ENCODE data around the gene TBXAS1. TPM values are rescaled to one million over a fixed set of nuclear protein-coding genes. Genes with fewer than 3 reads are reported as not detected.

TBXAS1 gene
- total and polyA plus RNA-seq, 2 donors from 2014 or later = 14.2 to 33.6 TPM

GRCh38 chr7:139813689-139814088, 15.4 kb upstream of the TBXAS1 start:
- DNase-seq (no peak), FAIRE-seq (no peak)
- Histone ChIP-seq H3K27me3 (ENCODE audit: control insufficient read depth, insufficient read depth, low read length) (no peaks in the 10 kb centered on the region), H3K27ac (ENCODE audit: low read depth in 2 of 2, low read length in 2 of 2) (no peak overlapping the region), H3K9ac (ENCODE audit: low read length in 3 of 3) (no peak overlapping the region), H3K9me3 (ENCODE audit: control insufficient read depth in 2 of 3, insufficient read depth in 1 of 3, low read length in 3 of 3) (no peaks in the 10 kb centered on the region), H3K4me3 (ENCODE audit: low read length in 3 of 3) (no peak overlapping the region), H3K36me3 (ENCODE audit: control insufficient read depth in 2 of 3, insufficient read depth in 3 of 3, low read length in 3 of 3) (no peaks in the 10 kb centered on the region), H3K4me1 (ENCODE audit: control insufficient read depth in 2 of 3, insufficient read depth in 2 of 3, low read depth in 1 of 3, low read length in 3 of 3) (no peaks in the 10 kb centered on the region)
- intact Hi-C loops (cut with DNase I) = no loop called here
- TF ChIP-seq, protein P1, sequence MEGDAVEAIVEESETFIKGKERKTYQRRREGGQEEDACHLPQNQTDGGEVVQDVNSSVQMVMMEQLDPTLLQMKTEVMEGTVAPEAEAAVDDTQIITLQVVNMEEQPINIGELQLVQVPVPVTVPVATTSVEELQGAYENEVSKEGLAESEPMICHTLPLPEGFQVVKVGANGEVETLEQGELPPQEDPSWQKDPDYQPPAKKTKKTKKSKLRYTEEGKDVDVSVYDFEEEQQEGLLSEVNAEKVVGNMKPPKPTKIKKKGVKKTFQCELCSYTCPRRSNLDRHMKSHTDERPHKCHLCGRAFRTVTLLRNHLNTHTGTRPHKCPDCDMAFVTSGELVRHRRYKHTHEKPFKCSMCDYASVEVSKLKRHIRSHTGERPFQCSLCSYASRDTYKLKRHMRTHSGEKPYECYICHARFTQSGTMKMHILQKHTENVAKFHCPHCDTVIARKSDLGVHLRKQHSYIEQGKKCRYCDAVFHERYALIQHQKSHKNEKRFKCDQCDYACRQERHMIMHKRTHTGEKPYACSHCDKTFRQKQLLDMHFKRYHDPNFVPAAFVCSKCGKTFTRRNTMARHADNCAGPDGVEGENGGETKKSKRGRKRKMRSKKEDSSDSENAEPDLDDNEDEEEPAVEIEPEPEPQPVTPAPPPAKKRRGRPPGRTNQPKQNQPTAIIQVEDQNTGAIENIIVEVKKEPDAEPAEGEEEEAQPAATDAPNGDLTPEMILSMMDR (IDR thresholded peaks at IDR 0.05; ENCODE audit: borderline replicate concordance, extremely low read depth, insufficient read depth) = no peak

- Histone ChIP-seq H3K27ac (ENCODE audit: low read depth in 2 of 2, low read length in 2 of 2) (no peak overlapping the region), H3K9ac (ENCODE audit: low read length in 3 of 3) (no peak overlapping the region), H3K27me3 (ENCODE audit: control insufficient read depth, insufficient read depth, low read length) (no peaks in the 10 kb centered on the region), H3K36me3 (ENCODE audit: control insufficient read depth in 2 of 3, insufficient read depth in 3 of 3, low read length in 3 of 3) (no peaks in the 10 kb centered on the region), H3K4me3 (ENCODE audit: low read length in 3 of 3) (no peak overlapping the region), H3K9me3 (ENCODE audit: control insufficient read depth in 2 of 3, insufficient read depth in 1 of 3, low read length in 3 of 3) (no peaks in the 10 kb centered on the region), H3K4me1 (ENCODE audit: control insufficient read depth in 2 of 3, insufficient read depth in 2 of 3, low read depth in 1 of 3, low read length in 3 of 3) (no peaks in the 10 kb centered on the region)
- intact Hi-C loops (cut with DNase I) = no loop called here
- no peak for DNase-seq
- TF ChIP-seq, protein P1 (IDR thresholded peaks at IDR 0.05; ENCODE audit: borderline replicate concordance, extremely low read depth, insufficient read depth) = no peak
- FAIRE-seq = no peak
These were observed 11.8 kb upstream of the TBXAS1 start for GRCh38 chr7:139817249-139817648.

- TF ChIP-seq, protein P1 (IDR thresholded peaks at IDR 0.05; ENCODE audit: borderline replicate concordance, extremely low read depth, insufficient read depth) = no peak
- H3K27ac ChIP-seq (ENCODE audit: low read depth in 2 of 2, low read length in 2 of 2) = no peak overlapping the region
- H3K4me3 ChIP-seq (ENCODE audit: low read length in 3 of 3) = no peak overlapping the region
- no peak overlapping the region for H3K9ac ChIP-seq (ENCODE audit: low read length in 3 of 3)
- H3K36me3 ChIP-seq (ENCODE audit: control insufficient read depth in 2 of 3, insufficient read depth in 3 of 3, low read length in 3 of 3) = no peaks in the 10 kb centered on the region
- intact Hi-C loops (cut with DNase I) = no loop called here
- DNase-seq (no peak), FAIRE-seq (no peak)
- H3K4me1 ChIP-seq (ENCODE audit: control insufficient read depth in 2 of 3, insufficient read depth in 2 of 3, low read depth in 1 of 3, low read length in 3 of 3) = peaks cover 0 to 5% (median 0%) of the 10 kb centered on the region in 3 donors
- no peaks in the 10 kb centered on the region for H3K9me3 ChIP-seq (ENCODE audit: control insufficient read depth in 2 of 3, insufficient read depth in 1 of 3, low read length in 3 of 3)
- no peaks in the 10 kb centered on the region for H3K27me3 ChIP-seq (ENCODE audit: control insufficient read depth, insufficient read depth, low read length)
These were observed 9.0 kb upstream of the TBXAS1 start for GRCh38 chr7:139820089-139820488.

All from kidney (tissue), 14 donors.